ENCODE results near the gene UNC13D. TPM values are rescaled to one million over a fixed set of nuclear protein-coding genes. Genes with fewer than 3 reads are reported as not detected.
A peak's percentile ranks its signal among the peaks of the same experiment; 100 is the strongest.

UNC13D gene
- total RNA-seq, 1 donor from 2014 or later, result 11.5 TPM

- Mint-ChIP-seq H3K9me3 (ENCODE audit: unreplicated experiment) (no peaks in the 10 kb centered on the region), H3K4me3 (ENCODE audit: unreplicated experiment) (no peak overlapping the region), H3K27ac (ENCODE audit: unreplicated experiment) (no peak overlapping the region), H3K27me3 (ENCODE audit: unreplicated experiment) (peaks cover 10% of the 10 kb centered on the region), H3K4me1 (ENCODE audit: unreplicated experiment) (peaks cover 11% of the 10 kb centered on the region), H3K36me3 (ENCODE audit: low read depth, unreplicated experiment) (peaks cover 5% of the 10 kb centered on the region)
- TF ChIP-seq CTCF (IDR thresholded peaks at IDR 0.05; ENCODE audit: unreplicated experiment), result no peak
- DNase-seq (ENCODE audit: low spot score), result no peak
These were observed 9.1 kb downstream of the UNC13D start for GRCh38 chr17:75834928-75835653.

GRCh38 chr17:75834279-75834920 lies 9.8 kb downstream of the UNC13D start:
- Mint-ChIP-seq H3K27me3 (ENCODE audit: unreplicated experiment) (peaks cover 11% of the 10 kb centered on the region), H3K9me3 (ENCODE audit: unreplicated experiment) (no peaks in the 10 kb centered on the region), H3K27ac (ENCODE audit: unreplicated experiment) (no peak overlapping the region), H3K36me3 (ENCODE audit: low read depth, unreplicated experiment) (peaks cover 5% of the 10 kb centered on the region), H3K4me1 (ENCODE audit: unreplicated experiment) (peaks cover 11% of the 10 kb centered on the region), H3K4me3 (ENCODE audit: unreplicated experiment) (no peak overlapping the region)
- DNase-seq (ENCODE audit: low spot score), result no peak
- TF ChIP-seq CTCF (IDR thresholded peaks at IDR 0.05; ENCODE audit: unreplicated experiment), result no peak

GRCh38 chr17:75832652-75833400 lies 11.4 kb downstream of the UNC13D start:
- DNase-seq (ENCODE audit: low spot score), result peak; percentile 38
- peaks cover 16% of the 10 kb centered on the region for H3K4me1 Mint-ChIP-seq (ENCODE audit: unreplicated experiment)
- H3K27me3 Mint-ChIP-seq (ENCODE audit: unreplicated experiment), result peaks cover 9% of the 10 kb centered on the region
- H3K4me3 Mint-ChIP-seq (ENCODE audit: unreplicated experiment), result peak overlapping the region; percentile 40
- H3K27ac Mint-ChIP-seq (ENCODE audit: unreplicated experiment), result no peak overlapping the region
- H3K9me3 Mint-ChIP-seq (ENCODE audit: unreplicated experiment), result no peaks in the 10 kb centered on the region
- peaks cover 5% of the 10 kb centered on the region for H3K36me3 Mint-ChIP-seq (ENCODE audit: low read depth, unreplicated experiment)
- no peak for TF ChIP-seq CTCF (IDR thresholded peaks at IDR 0.05; ENCODE audit: unreplicated experiment)

GRCh38 chr17:75832164-75832651 lies 12.0 kb downstream of the UNC13D start:
- no peak for DNase-seq (ENCODE audit: low spot score)
- Mint-ChIP-seq H3K4me1 (ENCODE audit: unreplicated experiment) (peaks cover 16% of the 10 kb centered on the region), H3K9me3 (ENCODE audit: unreplicated experiment) (no peaks in the 10 kb centered on the region)

More at GRCh38 chr17:75832164-75832651, 12.0 kb downstream of the UNC13D start:
- H3K27me3 Mint-ChIP-seq (ENCODE audit: unreplicated experiment), result peaks cover 9% of the 10 kb centered on the region
- no peak for TF ChIP-seq CTCF (IDR thresholded peaks at IDR 0.05; ENCODE audit: unreplicated experiment)
- H3K27ac Mint-ChIP-seq (ENCODE audit: unreplicated experiment), result peak overlapping the region; percentile 5
- peak overlapping the region; percentile 21 for H3K4me3 Mint-ChIP-seq (ENCODE audit: unreplicated experiment)
- peaks cover 5% of the 10 kb centered on the region for H3K36me3 Mint-ChIP-seq (ENCODE audit: low read depth, unreplicated experiment)

All from endothelial cell (in vitro differentiated cells).